ENCODE data around the gene IPCEF1.
A peak's percentile ranks its signal among the peaks of the same experiment; 100 is the strongest.

The IPCEF1 gene

DNA sequence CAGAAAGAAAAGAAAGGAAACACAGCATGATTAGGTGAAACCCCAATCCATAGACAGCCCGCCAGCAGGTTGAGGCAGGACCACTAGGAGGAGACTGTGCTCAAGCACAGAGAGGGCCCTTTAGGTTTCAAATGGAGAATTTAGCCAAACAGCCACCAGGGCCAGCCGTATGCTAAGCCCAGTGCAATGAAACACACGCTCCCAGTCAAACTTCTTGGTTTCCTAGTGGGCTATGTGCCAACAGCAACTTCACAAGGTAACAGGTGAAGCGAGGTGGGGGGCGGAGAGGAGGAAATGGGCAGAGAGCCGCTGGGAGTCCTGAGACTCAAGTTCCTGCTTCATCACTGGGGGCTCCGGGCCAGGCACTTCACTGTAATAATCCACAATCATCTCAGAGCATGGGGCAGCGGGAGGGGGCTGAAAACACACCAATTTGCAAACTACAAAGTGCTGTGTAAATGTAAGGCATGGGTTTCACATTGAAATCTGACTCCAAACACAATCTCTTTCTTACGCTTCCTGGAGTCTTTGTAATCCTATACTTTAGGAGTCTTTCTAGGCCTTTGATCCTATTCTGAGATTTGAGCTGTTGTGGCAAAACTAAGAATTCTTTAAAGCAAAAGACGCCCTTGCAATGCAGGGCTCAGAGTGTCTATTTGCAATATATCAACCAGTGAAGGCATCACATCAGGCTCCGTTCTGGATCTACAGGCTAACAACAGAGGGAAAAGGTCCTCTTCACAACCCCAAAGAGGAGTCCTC lies 200.3 kb downstream of the IPCEF1 start:
- TF ChIP-seq Cebpa-rat (IDR thresholded peaks at IDR 0.05), result no peak
- Histone ChIP-seq H4K20me1 (0 out of 22 replicates have a peak, but pooled peaks cover 0 to 6% (median 0%) of the 10 kb centered on the region in 11 experiments), H3K9ac (peak overlapping the region; percentile 10 to 65 (median 55); a peak in 15 of 22 replicates), H3K9me3 (replicated peaks in 1 of 11) (peaks cover 0 to 27% (median 8%) of the 10 kb centered on the region in 11 experiments; a peak in 12 of 22 replicates), H3K36me3 (peaks cover 0 to 62% (median 34%) of the 10 kb centered on the region in 11 experiments; a peak in 17 of 22 replicates), H3K4me1 (peaks cover 24 to 68% (median 59%) of the 10 kb centered on the region in 10 experiments), H3K27me3 (no peaks in the 10 kb centered on the region), H3K4me2 (peak overlapping the region; percentile 52 to 89 (median 71)), H3K27ac (peak overlapping the region; percentile 4 to 73 (median 62); a peak in 20 of 22 replicates), H3K4me3 (peak overlapping the region in 2 of 10 experiments; percentile 8 to 15; a peak in 2 of 20 replicates)

DNA sequence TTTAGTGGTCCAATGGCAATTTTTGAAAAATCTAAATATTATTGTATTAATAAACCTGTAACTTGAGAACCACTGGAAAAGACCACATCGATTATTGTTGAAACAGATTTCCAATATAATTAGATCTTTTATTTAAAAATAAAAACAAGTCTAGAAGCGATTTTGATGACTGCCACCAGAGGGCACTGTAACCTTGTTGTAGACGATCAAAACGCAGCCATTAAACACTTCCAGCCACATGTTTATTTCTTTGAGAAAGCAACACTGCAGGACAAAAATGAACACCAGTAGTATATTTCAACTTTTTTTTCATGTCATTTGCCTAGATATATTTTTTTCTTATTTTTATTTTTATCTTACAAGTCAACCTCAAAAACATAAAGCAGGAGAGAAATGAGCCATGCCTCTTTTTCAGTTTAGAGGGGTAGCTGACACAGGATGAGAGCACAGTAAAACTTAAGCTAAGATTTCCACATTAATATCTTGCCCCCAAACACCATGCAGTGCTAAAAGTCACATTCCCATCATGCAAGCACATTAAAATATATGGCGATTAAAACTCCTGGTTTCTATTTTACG lies 202.1 kb downstream of the IPCEF1 start:
- H3K27me3 ChIP-seq, result no peaks in the 10 kb centered on the region
- no peak overlapping the region for H3K9ac ChIP-seq
- peaks cover 0 to 15% (median 7%) of the 10 kb centered on the region in 11 experiments; a peak in 13 of 22 replicates for H3K9me3 ChIP-seq (replicated peaks in 1 of 11)
- peak overlapping the region in 3 of 11 experiments; percentile 17 to 45 (median 23); a peak in 4 of 22 replicates for H3K4me2 ChIP-seq
- H3K4me1 ChIP-seq, result peaks cover 31 to 57% (median 48%) of the 10 kb centered on the region in 10 experiments
- 0 out of 22 replicates have a peak, but pooled peaks cover 0 to 6% (median 0%) of the 10 kb centered on the region in 11 experiments for H4K20me1 ChIP-seq
- peak overlapping the region in 9 of 11 experiments; percentile 4 to 73 (median 60); a peak in 13 of 22 replicates for H3K27ac ChIP-seq
- no peak for TF ChIP-seq Cebpa-rat (IDR thresholded peaks at IDR 0.05)
- peaks cover 0 to 46% (median 19%) of the 10 kb centered on the region in 11 experiments; a peak in 17 of 22 replicates for H3K36me3 ChIP-seq
- H3K4me3 ChIP-seq, result no peak overlapping the region

DNA sequence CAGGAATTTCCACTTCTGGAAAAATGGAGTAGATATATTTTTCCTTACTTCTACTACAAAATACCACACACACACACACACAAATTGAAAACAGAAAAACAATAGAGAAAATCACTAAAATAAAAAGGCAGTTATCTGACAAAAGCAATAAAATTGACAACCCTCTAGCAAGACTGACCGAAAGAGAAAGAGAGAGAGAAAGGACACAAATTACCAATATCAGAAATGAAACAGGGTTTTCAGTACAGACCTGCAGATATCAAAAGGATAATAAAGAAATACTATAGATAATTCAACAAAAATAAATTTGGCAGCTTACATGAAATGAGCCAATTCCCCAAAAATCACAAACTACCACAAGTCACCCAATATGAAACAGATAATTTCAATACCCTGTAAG lies 212.8 kb downstream of the IPCEF1 start:
- H3K27me3 ChIP-seq, result no peaks in the 10 kb centered on the region
- no peak overlapping the region for H3K9ac ChIP-seq
- no peak overlapping the region for H3K4me2 ChIP-seq
- H3K9me3 ChIP-seq (replicated peaks in 1 of 11), result peaks cover 0 to 17% (median 0%) of the 10 kb centered on the region in 11 experiments; a peak in 9 of 22 replicates
- no peaks in the 10 kb centered on the region for H3K36me3 ChIP-seq
- H3K4me3 ChIP-seq, result no peak overlapping the region
- H3K4me1 ChIP-seq, result peaks cover 0 to 28% (median 6%) of the 10 kb centered on the region in 10 experiments; a peak in 9 of 20 replicates
- no peak overlapping the region for H3K27ac ChIP-seq
- no peak for TF ChIP-seq Cebpa-rat (IDR thresholded peaks at IDR 0.05)
- H4K20me1 ChIP-seq, result no peaks in the 10 kb centered on the region

DNA sequence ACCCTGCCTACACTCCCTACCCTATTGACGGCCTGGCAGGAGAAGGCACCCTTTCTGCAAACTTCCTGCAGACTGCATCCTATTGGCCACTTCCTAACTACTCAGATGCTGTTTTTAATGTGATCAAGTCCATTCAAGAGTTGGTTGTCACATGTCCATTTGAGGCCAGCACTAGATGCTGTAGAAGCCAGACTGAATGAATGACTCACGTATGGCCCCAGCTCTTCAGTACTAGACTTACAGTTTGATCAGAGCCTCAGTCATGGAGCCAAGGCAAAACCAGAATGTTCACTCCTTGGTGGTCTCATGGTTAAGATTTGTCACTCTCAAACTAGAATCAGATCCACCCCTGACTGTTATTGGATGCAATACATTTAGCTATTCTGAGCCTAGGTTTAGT lies 215.9 kb downstream of the IPCEF1 start:
- H3K4me3 ChIP-seq, result no peak overlapping the region
- no peaks in the 10 kb centered on the region for H4K20me1 ChIP-seq
- H3K27me3 ChIP-seq, result no peaks in the 10 kb centered on the region
- H3K36me3 ChIP-seq, result no peaks in the 10 kb centered on the region
- H3K4me2 ChIP-seq, result peak overlapping the region in 5 of 11 experiments; percentile 29 to 77 (median 60); a peak in 9 of 22 replicates
- H3K27ac ChIP-seq, result peak overlapping the region in 3 of 11 experiments; percentile 71 to 83 (median 79); a peak in 6 of 22 replicates
- no peak for TF ChIP-seq Cebpa-rat (IDR thresholded peaks at IDR 0.05)
- peaks cover 0 to 37% (median 6%) of the 10 kb centered on the region in 10 experiments; a peak in 9 of 20 replicates for H3K4me1 ChIP-seq
- peak overlapping the region in 2 of 11 experiments; percentile 55 to 60; a peak in 3 of 22 replicates for H3K9ac ChIP-seq
- peaks cover 0 to 9% (median 0%) of the 10 kb centered on the region in 11 experiments; a peak in 3 of 22 replicates for H3K9me3 ChIP-seq (replicated peaks in 1 of 11)

DNA sequence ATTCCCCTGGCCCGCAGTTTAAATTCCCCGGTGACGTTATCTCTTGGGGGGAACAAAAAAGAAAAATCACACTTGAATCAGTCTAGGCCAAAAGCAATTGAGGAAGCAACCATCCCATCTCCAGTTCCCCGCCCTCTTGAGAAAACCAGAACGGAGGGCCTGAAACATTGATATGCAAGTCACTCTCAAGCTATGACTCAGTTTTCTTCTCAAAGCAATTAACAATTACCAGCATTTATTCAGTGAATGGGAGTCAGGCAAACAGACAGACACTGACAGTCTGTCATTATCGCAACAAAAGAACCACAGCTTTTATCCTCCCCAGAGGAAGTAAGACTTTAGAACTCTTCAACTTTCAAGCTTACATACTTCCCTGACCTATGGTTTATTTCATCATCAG lies 216.7 kb downstream of the IPCEF1 start:
- H3K36me3 ChIP-seq, result no peaks in the 10 kb centered on the region
- H3K27me3 ChIP-seq, result no peaks in the 10 kb centered on the region
- H3K4me2 ChIP-seq, result peak overlapping the region in 5 of 11 experiments; percentile 29 to 77 (median 62); a peak in 10 of 22 replicates
- peaks cover 0 to 9% (median 0%) of the 10 kb centered on the region in 11 experiments; a peak in 3 of 22 replicates for H3K9me3 ChIP-seq (replicated peaks in 1 of 11)
- no peaks in the 10 kb centered on the region for H4K20me1 ChIP-seq
- H3K4me3 ChIP-seq, result no peak overlapping the region
- TF ChIP-seq Cebpa-rat (IDR thresholded peaks at IDR 0.05), result no peak
- H3K9ac ChIP-seq, result peak overlapping the region in 3 of 11 experiments; percentile 22 to 60 (median 55); a peak in 5 of 22 replicates
- H3K27ac ChIP-seq, result peak overlapping the region in 5 of 11 experiments; percentile 11 to 83 (median 71); a peak in 10 of 22 replicates
- H3K4me1 ChIP-seq, result peaks cover 0 to 37% (median 6%) of the 10 kb centered on the region in 10 experiments; a peak in 9 of 20 replicates

DNA sequence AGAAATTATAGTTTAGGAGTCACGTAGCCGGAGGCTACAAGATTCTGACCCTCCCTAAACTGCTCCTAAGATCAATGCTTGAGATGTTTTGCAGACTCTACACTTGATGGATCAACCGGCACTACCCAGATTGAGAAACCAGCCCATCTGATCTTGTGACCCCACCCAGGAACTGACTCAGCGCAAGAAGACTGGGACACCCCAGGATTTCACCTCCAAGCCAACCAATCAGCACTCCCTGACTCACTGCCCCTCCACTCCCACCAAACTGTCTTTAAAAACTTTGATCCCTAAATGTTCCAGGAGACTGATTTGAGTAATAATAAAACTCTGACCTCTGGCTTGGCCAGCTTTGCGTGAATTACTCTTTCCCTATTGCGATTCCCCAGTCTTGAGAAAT lies 217.8 kb downstream of the IPCEF1 start:
- no peaks in the 10 kb centered on the region for H3K27me3 ChIP-seq

DNA sequence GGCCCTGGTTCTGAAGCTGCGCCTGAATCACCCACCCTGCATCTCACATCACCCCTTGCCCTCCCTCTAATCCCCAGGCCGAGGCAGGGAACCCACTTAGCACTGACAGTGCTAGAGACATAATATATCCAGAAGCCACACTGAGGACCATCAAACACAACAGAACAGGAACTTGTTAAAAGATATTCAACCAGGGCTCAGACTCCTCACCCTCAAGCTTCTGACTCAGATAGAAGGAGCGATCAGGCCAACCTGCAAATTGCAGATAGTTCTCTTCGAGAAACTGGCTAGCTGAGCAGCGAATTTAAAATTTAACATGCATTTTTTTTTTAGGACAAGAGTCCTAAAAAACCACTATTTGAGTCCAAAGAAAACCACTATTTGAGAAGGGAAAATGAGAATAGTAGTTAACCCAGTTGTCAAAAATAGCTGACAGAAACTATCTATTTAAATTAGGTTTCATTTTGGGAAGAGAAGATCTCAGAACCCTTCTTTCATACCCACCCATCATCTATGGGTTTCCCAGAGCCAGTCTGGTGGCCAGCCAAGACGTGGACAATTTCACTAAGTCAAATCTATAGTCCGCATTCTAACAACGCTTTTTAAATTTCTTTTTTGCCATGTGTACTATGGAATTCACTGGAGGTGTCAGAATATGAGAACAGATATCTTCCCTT lies 222.0 kb downstream of the IPCEF1 start:
- no peak overlapping the region for H3K4me2 ChIP-seq
- H3K36me3 ChIP-seq, result no peaks in the 10 kb centered on the region
- TF ChIP-seq Cebpa-rat (IDR thresholded peaks at IDR 0.05), result no peak
- no peaks in the 10 kb centered on the region for H3K27me3 ChIP-seq
- no peak overlapping the region for H3K9ac ChIP-seq
- peaks cover 0 to 9% (median 0%) of the 10 kb centered on the region in 11 experiments; a peak in 3 of 22 replicates for H3K9me3 ChIP-seq (replicated peaks in 1 of 11)
- no peak overlapping the region for H3K4me3 ChIP-seq
- no peak overlapping the region for H3K27ac ChIP-seq
- no peaks in the 10 kb centered on the region for H4K20me1 ChIP-seq
- peaks cover 0 to 18% (median 2%) of the 10 kb centered on the region in 10 experiments; a peak in 10 of 20 replicates for H3K4me1 ChIP-seq

More for the DNA sequence above, 217.8 kb downstream of the IPCEF1 start:
- peak overlapping the region in 2 of 11 experiments; percentile 55 to 60; a peak in 2 of 22 replicates for H3K9ac ChIP-seq
- H3K4me3 ChIP-seq, result no peak overlapping the region
- TF ChIP-seq Cebpa-rat (IDR thresholded peaks at IDR 0.05), result no peak
- peaks cover 0 to 9% (median 0%) of the 10 kb centered on the region in 11 experiments; a peak in 3 of 22 replicates for H3K9me3 ChIP-seq (replicated peaks in 1 of 11)
- H4K20me1 ChIP-seq, result no peaks in the 10 kb centered on the region
- peak overlapping the region in 4 of 11 experiments; percentile 65 to 83 (median 75); a peak in 7 of 22 replicates for H3K27ac ChIP-seq
- no peaks in the 10 kb centered on the region for H3K36me3 ChIP-seq
- H3K4me1 ChIP-seq, result peaks cover 0 to 37% (median 6%) of the 10 kb centered on the region in 10 experiments; a peak in 9 of 20 replicates
- peak overlapping the region in 5 of 11 experiments; percentile 9 to 77 (median 62); a peak in 9 of 22 replicates for H3K4me2 ChIP-seq

DNA sequence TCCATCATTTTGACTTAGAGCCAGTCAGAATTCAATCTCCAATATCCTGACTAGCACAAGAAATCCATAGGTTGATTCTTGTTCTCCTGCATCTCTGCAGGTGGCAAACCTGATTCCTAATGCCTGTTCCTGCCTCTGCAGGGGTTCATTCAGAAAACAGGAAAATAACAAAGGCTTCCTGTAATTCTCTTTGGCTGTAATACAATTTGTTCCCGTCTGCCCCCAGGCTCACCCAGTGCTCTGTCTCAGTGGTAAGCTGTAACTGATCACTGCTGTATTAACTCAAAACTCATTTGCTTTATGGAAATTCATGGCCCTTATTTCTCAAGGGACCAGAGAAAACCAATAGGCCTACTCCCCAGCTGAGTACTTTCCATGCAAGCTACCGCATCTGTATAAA lies 228.9 kb downstream of the IPCEF1 start:
- Histone ChIP-seq H3K9me3 (replicated peaks in 1 of 11) (peaks cover 9 to 13% (median 11%) of the 10 kb centered on the region in 11 experiments), H3K4me1 (peaks cover 0 to 48% (median 16%) of the 10 kb centered on the region in 10 experiments; a peak in 16 of 20 replicates), H3K27me3 (no peaks in the 10 kb centered on the region), H3K4me2 (0 out of 22 replicates have a peak overlapping the region, but pooled peaks of 1 of the 11 experiments have one; percentile 77), H3K36me3 (no peaks in the 10 kb centered on the region), H3K4me3 (no peak overlapping the region), H4K20me1 (no peaks in the 10 kb centered on the region), H3K9ac (no peak overlapping the region), H3K27ac (no peak overlapping the region)
- no peak for TF ChIP-seq Cebpa-rat (IDR thresholded peaks at IDR 0.05)
